AG10803 (cell line): ENCODE measurements around the gene ACBD6.
A peak's percentile ranks its signal among the peaks of the same experiment; 100 is the strongest.
"Not testable (repeated sequence)": the region's sequence is repeated elsewhere in the genome, so short reads cannot be mapped to it uniquely, and the experiment has no call there.

Source experiments
- DNase-seq: peaks from one replicate; pipeline ENCODE4 v3.0.0; 2010; ENCODE audit warnings: low read depth
- H3K4me3 ChIP-seq: 2 replicates; pipeline ENCODE4 v1.5.1; 2011; ENCODE audit warnings: mild to moderate bottlenecking, low read length, control low read depth
- CTCF ChIP-seq: conservative IDR thresholded peaks from 2 replicates; pipeline ENCODE4 v1.5.1; 2011; ENCODE audit warnings: mild to moderate bottlenecking, low read length, control low read depth, inconsistent platforms

ACBD6 gene

GRCh38 chr1:180462102-180462501, 40.3 kb downstream of the ACBD6 start:
- DNase-seq: peak; percentile 12
- TF ChIP-seq CTCF: no peak
- no peak overlapping the region for H3K4me3 ChIP-seq

- H3K4me3 ChIP-seq, DNase-seq: not testable (repeated sequence)
Observed at GRCh38 chr1:180461682-180462081, 40.7 kb downstream of the ACBD6 start.

- no peak for DNase-seq
- H3K4me3 ChIP-seq: no peak overlapping the region
- TF ChIP-seq CTCF: no peak
Observed at GRCh38 chr1:180458807-180459206, 43.6 kb downstream of the ACBD6 start.

- no peak for DNase-seq
- no peak for TF ChIP-seq CTCF
- H3K4me3 ChIP-seq: no peak overlapping the region
Observed at GRCh38 chr1:180456191-180456590, 46.2 kb downstream of the ACBD6 start.

GRCh38 chr1:180451504-180451903, 50.9 kb downstream of the ACBD6 start:
- TF ChIP-seq CTCF: no peak
- no peak for DNase-seq
- H3K4me3 ChIP-seq: no peak overlapping the region

GRCh38 chr1:180444522-180444921, 57.9 kb downstream of the ACBD6 start:
- no peak overlapping the region for H3K4me3 ChIP-seq
- no peak for TF ChIP-seq CTCF
- no peak for DNase-seq

- no peak for DNase-seq
- H3K4me3 ChIP-seq: no peak overlapping the region
- TF ChIP-seq CTCF: no peak
Observed at GRCh38 chr1:180440335-180440734, 62.0 kb downstream of the ACBD6 start.

DNA sequence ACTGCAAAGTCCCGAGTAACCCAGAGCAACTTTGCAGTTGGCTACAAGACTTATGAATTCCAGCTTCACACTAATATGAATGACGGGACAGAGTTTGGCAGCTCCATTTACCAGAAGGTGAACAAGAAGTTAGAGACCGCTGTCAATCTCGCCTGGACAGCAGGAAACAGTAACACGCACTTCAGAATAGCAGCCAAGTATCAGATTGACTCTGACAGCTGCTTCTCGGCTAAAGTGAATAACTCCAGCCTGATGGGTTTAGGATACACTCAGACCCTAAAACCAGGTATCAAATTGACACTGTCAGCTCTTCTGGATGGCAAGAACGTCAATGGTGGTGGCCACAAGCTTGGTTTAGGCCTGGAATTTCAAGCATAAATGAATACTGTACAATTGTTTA, 66.8 kb downstream of the ACBD6 start:
- TF ChIP-seq CTCF: no peak
- no peak overlapping the region for H3K4me3 ChIP-seq
- DNase-seq: no peak
